ENCODE results near the gene COLQ. TPM values are rescaled to one million over a fixed set of nuclear protein-coding genes. Genes with fewer than 3 reads are reported as not detected.

COLQ gene
- total RNA-seq, 2 experiments from 2014 or later = 2.3 to 2.9 TPM

GRCh38 chr3:15501126-15501525 lies 20.4 kb downstream of the COLQ start:
- DNase-seq (no peak), ATAC-seq (no peak)
- H3K27me3 Mint-ChIP-seq = no peaks in the 10 kb centered on the region
- H3K27ac Mint-ChIP-seq = no peak overlapping the region
- CTCF ChIA-PET = no interaction called here
- H3K9me3 Mint-ChIP-seq = no peaks in the 10 kb centered on the region
- peaks cover 34% of the 10 kb centered on the region for H3K4me1 Mint-ChIP-seq (ENCODE audit: low read depth)
- H3K4me3 Mint-ChIP-seq = no peak overlapping the region
- TF ChIP-seq, protein P1, sequence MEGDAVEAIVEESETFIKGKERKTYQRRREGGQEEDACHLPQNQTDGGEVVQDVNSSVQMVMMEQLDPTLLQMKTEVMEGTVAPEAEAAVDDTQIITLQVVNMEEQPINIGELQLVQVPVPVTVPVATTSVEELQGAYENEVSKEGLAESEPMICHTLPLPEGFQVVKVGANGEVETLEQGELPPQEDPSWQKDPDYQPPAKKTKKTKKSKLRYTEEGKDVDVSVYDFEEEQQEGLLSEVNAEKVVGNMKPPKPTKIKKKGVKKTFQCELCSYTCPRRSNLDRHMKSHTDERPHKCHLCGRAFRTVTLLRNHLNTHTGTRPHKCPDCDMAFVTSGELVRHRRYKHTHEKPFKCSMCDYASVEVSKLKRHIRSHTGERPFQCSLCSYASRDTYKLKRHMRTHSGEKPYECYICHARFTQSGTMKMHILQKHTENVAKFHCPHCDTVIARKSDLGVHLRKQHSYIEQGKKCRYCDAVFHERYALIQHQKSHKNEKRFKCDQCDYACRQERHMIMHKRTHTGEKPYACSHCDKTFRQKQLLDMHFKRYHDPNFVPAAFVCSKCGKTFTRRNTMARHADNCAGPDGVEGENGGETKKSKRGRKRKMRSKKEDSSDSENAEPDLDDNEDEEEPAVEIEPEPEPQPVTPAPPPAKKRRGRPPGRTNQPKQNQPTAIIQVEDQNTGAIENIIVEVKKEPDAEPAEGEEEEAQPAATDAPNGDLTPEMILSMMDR (IDR thresholded peaks at IDR 0.05) = no peak
- H3K36me3 Mint-ChIP-seq (ENCODE audit: low read depth) = no peaks in the 10 kb centered on the region
- POLR2A ChIA-PET = interaction anchor here (1.5 kb wide), 1 partner anchor 134 kb away, joined by 3 read pairs; no protein-coding TSS in a partner anchor
- intact Hi-C loops (cut with micrococcal nuclease) = no loop called here

- Mint-ChIP-seq H3K4me1 (ENCODE audit: low read depth) (peaks cover 34% of the 10 kb centered on the region), H3K36me3 (ENCODE audit: low read depth) (no peaks in the 10 kb centered on the region), H3K9me3 (no peaks in the 10 kb centered on the region), H3K27ac (peak overlapping the region; percentile 6), H3K27me3 (no peaks in the 10 kb centered on the region), H3K4me3 (no peak overlapping the region)
- POLR2A ChIA-PET = interaction anchor here (0.7 to 1.5 kb wide), 4 partner anchors 14 to 153 kb away, joined by 3 read pairs; no protein-coding TSS in a partner anchor
- intact Hi-C loops (cut with micrococcal nuclease) = no loop called here
- ATAC-seq (peak; percentile 88), DNase-seq (peak; percentile 28)
- TF ChIP-seq, protein P1 (IDR thresholded peaks at IDR 0.05) = no peak
- CTCF ChIA-PET = interaction anchor here (0.9 to 1.4 kb wide), 4 partner anchors 9 to 298 kb away, joined by 3 to 4 read pairs (median 4); no protein-coding TSS in a partner anchor
Observed at GRCh38 chr3:15500107-15500724, 21.3 kb downstream of the COLQ start.

- DNase-seq = no peak
- ATAC-seq = no peak
- no peak overlapping the region for H3K27ac Mint-ChIP-seq
- ChIA-PET CTCF (interaction anchor here (1.0 to 1.4 kb wide), 2 partner anchors 59 to 297 kb away, joined by 4 read pairs; no protein-coding TSS in a partner anchor), POLR2A (interaction anchor here (0.7 to 1.2 kb wide), 3 partner anchors 15 to 152 kb away, joined by 3 read pairs; no protein-coding TSS in a partner anchor)
- H3K36me3 Mint-ChIP-seq (ENCODE audit: low read depth) = no peaks in the 10 kb centered on the region
- intact Hi-C loops (cut with micrococcal nuclease) = loop anchor here (5.0 kb wide), 1 partner anchor 58 kb away; no protein-coding TSS in a partner anchor
- TF ChIP-seq, protein P1 (IDR thresholded peaks at IDR 0.05) = no peak
- peaks cover 34% of the 10 kb centered on the region for H3K4me1 Mint-ChIP-seq (ENCODE audit: low read depth)
- no peaks in the 10 kb centered on the region for H3K9me3 Mint-ChIP-seq
- no peaks in the 10 kb centered on the region for H3K27me3 Mint-ChIP-seq
- no peak overlapping the region for H3K4me3 Mint-ChIP-seq
Observed at GRCh38 chr3:15499536-15499935, 22.0 kb downstream of the COLQ start.

- TF ChIP-seq, protein P1 (IDR thresholded peaks at IDR 0.05) = no peak
- DNase-seq (no peak), ATAC-seq (no peak)
- Mint-ChIP-seq H3K4me1 (ENCODE audit: low read depth) (peaks cover 34% of the 10 kb centered on the region), H3K27me3 (no peaks in the 10 kb centered on the region), H3K27ac (no peak overlapping the region), H3K9me3 (no peaks in the 10 kb centered on the region), H3K36me3 (ENCODE audit: low read depth) (no peaks in the 10 kb centered on the region), H3K4me3 (no peak overlapping the region)
- ChIA-PET CTCF (no interaction called here), POLR2A (no interaction called here)
- intact Hi-C loops (cut with micrococcal nuclease) = loop anchor here (5.0 kb wide), 1 partner anchor 59 kb away; no protein-coding TSS in a partner anchor
Observed at GRCh38 chr3:15498431-15499214, 22.9 kb downstream of the COLQ start.

- intact Hi-C loops (cut with micrococcal nuclease) = loop anchor here (5.0 kb wide), 1 partner anchor 59 kb away; no protein-coding TSS in a partner anchor
- Mint-ChIP-seq H3K36me3 (ENCODE audit: low read depth) (no peaks in the 10 kb centered on the region), H3K4me1 (ENCODE audit: low read depth) (peaks cover 34% of the 10 kb centered on the region), H3K4me3 (no peak overlapping the region), H3K9me3 (no peaks in the 10 kb centered on the region), H3K27ac (no peak overlapping the region), H3K27me3 (no peaks in the 10 kb centered on the region)
- ChIA-PET POLR2A (no interaction called here), CTCF (no interaction called here)
- DNase-seq (no peak), ATAC-seq (no peak)
- TF ChIP-seq, protein P1 (IDR thresholded peaks at IDR 0.05) = no peak
Observed at GRCh38 chr3:15497964-15498363, 23.5 kb downstream of the COLQ start.

Measured in activated CD8-positive, alpha-beta T cell treated with anti-CD3 and anti-CD28 coated beads for 36 hours (primary cell).